GM19324 (cell line): Measurements from ENCODE around the gene CPXCR1.
"Not testable (repeated sequence)": the region's sequence is repeated elsewhere in the genome, so short reads cannot be mapped to it uniquely, and the experiment has no call there.

Experiments used
- ATAC-seq: cut with Tn5 transposase; IDR thresholded peaks from one replicate; pipeline ENCODE4 v1.9.1; 2021; ENCODE audit warnings: mild to moderate bottlenecking, moderate library complexity; ENCODE audit not compliant: unreplicated experiment, low FRiP score

Gene CPXCR1

GRCh38 chrX:88746925-88747324 lies at the start of gene CPXCR1:
Gene CPXCR1, plus strand, starts transcription at chrX:88747225. Its CDS starts 6,190 bp downstream, at chrX:88753415.
- no peak for ATAC-seq

GRCh38 chrX:88735835-88736234 lies 11.2 kb upstream of the CPXCR1 start:
- no peak for ATAC-seq

- ATAC-seq = not testable (repeated sequence)
These were observed 810 bp upstream of the CPXCR1 start for GRCh38 chrX:88746215-88746614.

- not testable (repeated sequence) for ATAC-seq
These were observed 5.3 kb downstream of the CPXCR1 start for GRCh38 chrX:88752339-88752738.

GRCh38 chrX:88789825-88790224 lies 42.8 kb downstream of the CPXCR1 start:
- ATAC-seq = no peak
